Thyroid gland (tissue), 4 donors: ENCODE data around the gene DCAF7.

Experiments used
- CTCF ChIP-seq, 6 experiments: fragments of 200-600 bp in 3 of 6; fragments of 450-650 bp in 3 of 6; sonication (generic) in 3 of 6; IDR thresholded peaks; one replicate each; pipeline ENCODE4 v1.5.1; 2016 to 2019; ENCODE audit warnings: antibody characterized with exemption in 6 of 6, mild to moderate bottlenecking in 2 of 6, inconsistent platforms in 1 of 6, moderate library complexity in 1 of 6
- POLR2A ChIP-seq, 2 donors: fragments of 450-650 bp; IDR thresholded peaks; one replicate each; pipeline ENCODE4 v1.6.1; 2017; ENCODE audit warnings: antibody characterized with exemption in 2 of 2, mild to moderate bottlenecking in 2 of 2, moderate library complexity in 1 of 2

GRCh38 chr17:63540590-63540989 is 9.7 kb upstream of the DCAF7 start:
- no peak for TF ChIP-seq CTCF (IDR thresholded peaks at IDR 0.05)
- no peak for TF ChIP-seq POLR2A (IDR thresholded peaks at IDR 0.05)
